MCF 10A (cell line): ENCODE measurements around the gene HABP2. TPM values are rescaled to one million over a fixed set of nuclear protein-coding genes. Genes with fewer than 3 reads are reported as not detected.

Source experiments
- BruUV-seq: library from RNA; stranded (reverse); fragments of 400-500 nt; replicated peaks from 2 replicates; lab custom pipeline; 2021; lab: Mats Ljungman, UMichigan
- CTCF ChIA-PET: fragments of 300-600 bp; sonication (Branson Sonifier 250); formaldehyde crosslinking; extraction: SDS; loops from one replicate; lab custom pipeline; 2021; ENCODE audit warnings: antibody characterized with exemption, inconsistent platforms; lab: Yijun Ruan, JAX
- POLR2A ChIA-PET: fragments of 300-600, 350-650 bp; sonication (Branson Sonifier 250); formaldehyde crosslinking; extraction: SDS; loops from one replicate; lab custom pipeline; 2020; ENCODE audit warnings: antibody characterized with exemption, inconsistent platforms; lab: Yijun Ruan, JAX
- DNase-seq: peaks from one replicate; pipeline ENCODE4 v3.0.0-alpha.2; 2018; ENCODE audit not compliant: unreplicated experiment
- H3K27ac Mint-ChIP-seq: one replicate; pipeline ENCODE4 v1.8.0; 2022; ENCODE audit warnings: mild to moderate bottlenecking, low read depth, mixed read lengths; ENCODE audit not compliant: unreplicated experiment
- H3K27me3 Mint-ChIP-seq: one replicate; pipeline ENCODE4 v1.8.0; 2022; ENCODE audit warnings: mixed read lengths; ENCODE audit not compliant: insufficient read depth, unreplicated experiment
- H3K36me3 Mint-ChIP-seq: one replicate; pipeline ENCODE4 v1.8.0; 2022; ENCODE audit warnings: mild to moderate bottlenecking, moderate library complexity, mixed read lengths; ENCODE audit not compliant: insufficient read depth, unreplicated experiment
- H3K4me1 Mint-ChIP-seq: one replicate; pipeline ENCODE4 v1.8.0; 2022; ENCODE audit warnings: mixed read lengths; ENCODE audit not compliant: insufficient read depth, unreplicated experiment
- H3K4me3 Mint-ChIP-seq: one replicate; pipeline ENCODE4 v1.8.0; 2022; ENCODE audit warnings: mild to moderate bottlenecking, moderate library complexity, mixed read lengths; ENCODE audit not compliant: unreplicated experiment
- H3K9me3 Mint-ChIP-seq: one replicate; pipeline ENCODE4 v1.8.0; 2022; ENCODE audit warnings: mixed read lengths; ENCODE audit not compliant: unreplicated experiment
- intact Hi-C: fragments of 100-400 bp; cut with micrococcal nuclease; formaldehyde crosslinking; loops from 2 replicates; pipeline ENCODE4 v1.14.1; 2022
- total RNA-seq: library from RNA; stranded (reverse); gene quantifications from 2 replicates; pipeline ENCODE4 v1.2.3, GENCODE V29; 2022
- TF ChIP-seq, protein P1 (sequence below): fragments of 200-600 bp; IDR thresholded peaks from one replicate; pipeline ENCODE4 v1.8.0; 2022; ENCODE audit warnings: antibody characterized with exemption, mild to moderate bottlenecking; ENCODE audit not compliant: unreplicated experiment

Gene HABP2
- total RNA-seq, 1 experiment from 2014 or later: not detected

DNA sequence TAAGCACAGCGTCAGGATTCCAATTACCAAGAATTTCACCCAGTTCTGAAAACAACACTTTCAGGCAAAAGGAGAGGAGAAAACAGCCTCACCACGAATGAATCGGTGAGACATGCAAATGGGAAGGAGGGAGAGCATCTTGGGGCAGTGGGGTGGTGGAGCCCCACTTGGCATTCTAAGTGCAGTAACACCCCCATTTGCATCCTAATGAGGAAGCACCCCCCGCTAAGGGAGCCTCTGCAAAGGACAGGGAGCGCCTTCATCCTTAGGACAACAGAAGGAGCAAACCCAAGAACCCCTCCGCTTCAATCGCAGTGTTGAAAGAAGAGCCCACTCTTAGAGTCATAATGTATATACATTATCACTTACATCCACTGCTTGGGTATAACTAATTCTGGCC, 64.2 kb downstream of the HABP2 start:
- no TSS peak for BruUV-seq
- Mint-ChIP-seq H3K27me3 (peaks cover 62% of the 10 kb centered on the region), H3K36me3 (peaks cover 7% of the 10 kb centered on the region), H3K4me3 (no peak overlapping the region), H3K4me1 (no peaks in the 10 kb centered on the region), H3K27ac (no peak overlapping the region), H3K9me3 (no peaks in the 10 kb centered on the region)
- intact Hi-C loops: no loop called here
- ChIA-PET CTCF (interaction anchor here (0.9 to 1.6 kb wide), 2 partner anchors 11 to 40 kb away, joined by 3 to 4 read pairs; no protein-coding TSS in a partner anchor), POLR2A (no interaction called here)
- TF ChIP-seq, protein P1, sequence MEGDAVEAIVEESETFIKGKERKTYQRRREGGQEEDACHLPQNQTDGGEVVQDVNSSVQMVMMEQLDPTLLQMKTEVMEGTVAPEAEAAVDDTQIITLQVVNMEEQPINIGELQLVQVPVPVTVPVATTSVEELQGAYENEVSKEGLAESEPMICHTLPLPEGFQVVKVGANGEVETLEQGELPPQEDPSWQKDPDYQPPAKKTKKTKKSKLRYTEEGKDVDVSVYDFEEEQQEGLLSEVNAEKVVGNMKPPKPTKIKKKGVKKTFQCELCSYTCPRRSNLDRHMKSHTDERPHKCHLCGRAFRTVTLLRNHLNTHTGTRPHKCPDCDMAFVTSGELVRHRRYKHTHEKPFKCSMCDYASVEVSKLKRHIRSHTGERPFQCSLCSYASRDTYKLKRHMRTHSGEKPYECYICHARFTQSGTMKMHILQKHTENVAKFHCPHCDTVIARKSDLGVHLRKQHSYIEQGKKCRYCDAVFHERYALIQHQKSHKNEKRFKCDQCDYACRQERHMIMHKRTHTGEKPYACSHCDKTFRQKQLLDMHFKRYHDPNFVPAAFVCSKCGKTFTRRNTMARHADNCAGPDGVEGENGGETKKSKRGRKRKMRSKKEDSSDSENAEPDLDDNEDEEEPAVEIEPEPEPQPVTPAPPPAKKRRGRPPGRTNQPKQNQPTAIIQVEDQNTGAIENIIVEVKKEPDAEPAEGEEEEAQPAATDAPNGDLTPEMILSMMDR: no peak
- DNase-seq: no peak

DNA sequence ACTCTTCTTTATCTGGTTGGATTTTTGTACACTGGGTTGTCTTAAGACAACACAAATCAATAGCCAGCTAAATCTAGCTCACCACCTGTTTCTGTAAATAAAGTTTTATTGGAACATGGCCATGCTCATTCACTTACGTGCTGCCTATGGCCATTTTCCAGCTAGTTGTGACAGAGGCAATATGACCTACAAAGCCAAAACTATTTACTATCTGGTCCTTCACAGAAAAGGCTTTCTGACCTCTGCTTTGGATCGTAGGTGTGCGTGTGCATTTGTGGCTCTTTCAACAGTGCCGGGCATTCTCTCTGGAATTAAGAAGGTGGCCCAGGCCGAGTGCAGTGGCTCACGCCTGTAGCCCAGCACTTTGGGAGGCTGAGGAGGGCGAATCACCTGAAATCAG, 65.5 kb downstream of the HABP2 start:
- peaks cover 60% of the 10 kb centered on the region for H3K27me3 Mint-ChIP-seq
- no peak overlapping the region for H3K27ac Mint-ChIP-seq
- BruUV-seq: no TSS peak
- CTCF ChIA-PET: no interaction called here
- TF ChIP-seq, protein P1: no peak
- H3K4me1 Mint-ChIP-seq: no peaks in the 10 kb centered on the region
- H3K9me3 Mint-ChIP-seq: no peaks in the 10 kb centered on the region
- POLR2A ChIA-PET: no interaction called here
- intact Hi-C loops: no loop called here
- no peak overlapping the region for H3K4me3 Mint-ChIP-seq
- DNase-seq: no peak
- peaks cover 7% of the 10 kb centered on the region for H3K36me3 Mint-ChIP-seq

- H3K9me3 Mint-ChIP-seq: no peaks in the 10 kb centered on the region
These were observed 66.5 kb downstream of the HABP2 start for GRCh38 chr10:113619401-113619800.

DNA sequence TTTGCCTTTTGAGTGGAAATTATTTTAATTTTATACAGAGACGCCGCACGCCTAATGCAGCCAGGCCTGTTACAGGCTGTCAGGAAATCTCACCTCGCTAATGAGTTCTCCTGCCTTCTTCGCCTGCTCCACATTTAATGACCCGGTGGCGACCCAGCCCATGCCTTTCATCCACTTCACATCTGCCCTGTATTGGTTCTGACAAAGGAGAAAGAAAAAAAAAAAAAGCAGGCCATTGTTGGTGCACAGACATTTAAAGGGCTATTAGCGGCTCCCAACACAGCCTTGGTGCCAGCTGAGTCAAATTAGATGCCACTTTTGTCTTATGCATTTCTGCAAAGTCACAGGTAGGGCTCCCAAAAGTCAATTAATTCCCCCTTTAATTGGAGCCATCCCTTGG, 67.7 kb downstream of the HABP2 start:
- ChIA-PET CTCF (no interaction called here), POLR2A (no interaction called here)
- intact Hi-C loops: no loop called here
- H3K4me3 Mint-ChIP-seq: no peak overlapping the region
- H3K4me1 Mint-ChIP-seq: no peaks in the 10 kb centered on the region
- peaks cover 7% of the 10 kb centered on the region for H3K36me3 Mint-ChIP-seq
- peaks cover 60% of the 10 kb centered on the region for H3K27me3 Mint-ChIP-seq
- no peak for DNase-seq
- no peaks in the 10 kb centered on the region for H3K9me3 Mint-ChIP-seq
- BruUV-seq: no TSS peak
- TF ChIP-seq, protein P1: no peak
- no peak overlapping the region for H3K27ac Mint-ChIP-seq

More at GRCh38 chr10:113619401-113619800, 66.5 kb downstream of the HABP2 start:
- TF ChIP-seq, protein P1: no peak
- no peak for DNase-seq
- CTCF ChIA-PET: interaction anchor here (0.6 kb wide), 1 partner anchor 129 kb away, joined by 3 read pairs; no protein-coding TSS in a partner anchor
- POLR2A ChIA-PET: no interaction called here
- Mint-ChIP-seq H3K4me1 (no peaks in the 10 kb centered on the region), H3K27ac (no peak overlapping the region), H3K27me3 (peaks cover 60% of the 10 kb centered on the region), H3K4me3 (no peak overlapping the region), H3K36me3 (peaks cover 7% of the 10 kb centered on the region)
- intact Hi-C loops: no loop called here
- BruUV-seq: no TSS peak
